Colonic mucosa (tissue), 4 donors: ENCODE measurements around the gene DROSHA. TPM values are rescaled to one million over a fixed set of nuclear protein-coding genes. Genes with fewer than 3 reads are reported as not detected.

Experiments used
- DNase-seq: peaks from one replicate; pipeline ENCODE4 v3.0.0-alpha.2; 2020
- H3K27ac ChIP-seq: fragments of 200-600 bp; one replicate; pipeline ENCODE4 v1.8.0; 2021
- H3K27me3 ChIP-seq: fragments of 200-600 bp; one replicate; pipeline ENCODE4 v1.8.0; 2021
- H3K36me3 ChIP-seq: fragments of 200-600 bp; one replicate; pipeline ENCODE4 v1.8.0; 2021
- H3K4me1 ChIP-seq: fragments of 200-600 bp; one replicate; pipeline ENCODE4 v1.8.0; 2021; ENCODE audit warnings: mild to moderate bottlenecking
- H3K4me3 ChIP-seq: fragments of 200-600 bp; one replicate; pipeline ENCODE4 v1.8.0; 2021
- H3K9ac ChIP-seq, 2 donors: one replicate each; pipeline ENCODE4 v1.7.0; 2013; ENCODE audit warnings: control low read depth in 2 of 2, low read depth in 2 of 2, low read length in 2 of 2
- H3K9me3 ChIP-seq: fragments of 200-600 bp; one replicate; pipeline ENCODE4 v1.8.0; 2021
- CTCF ChIP-seq: fragments of 200-600 bp; IDR thresholded peaks from one replicate; pipeline ENCODE4 v1.8.0; 2022; ENCODE audit warnings: antibody characterized with exemption, mild to moderate bottlenecking
- intact Hi-C: fragments of 100-400 bp; cut with DNase I; formaldehyde crosslinking; loops from one replicate; pipeline ENCODE4 v1.14.1; 2022
- total RNA-seq, 2 donors: library from RNA; stranded (reverse); fragmentation: NEBNext Ultra II Directional in 1 of 2; extraction: Animal tissue kit (Norgen Biotek cat#: 25700) in 1 of 2; gene quantifications; one replicate each; pipeline ENCODE4 v1.2.1, GENCODE V29; 2021
- donor health status: healthy.
- donor health status: DM: no; HTN: no; CAD: no.
- donor health status: DM: no; HTN: no; CAD: no.

DROSHA gene
- total RNA-seq, 2 donors from 2014 or later, result 49.2 to 61.6 TPM

- TF ChIP-seq CTCF, result no peak
- H3K9me3 ChIP-seq, result no peaks in the 10 kb centered on the region
These were observed 54.4 kb downstream of the DROSHA start for GRCh38 chr5:31477516-31477915.

GRCh38 chr5:31476738-31477141 is 55.2 kb downstream of the DROSHA start:
- intact Hi-C loops, result no loop called here
- H3K9ac ChIP-seq, result no peak overlapping the region
- no peak for DNase-seq

More at GRCh38 chr5:31477516-31477915, 54.4 kb downstream of the DROSHA start:
- no peak for DNase-seq
- Histone ChIP-seq H3K4me3 (no peak overlapping the region), H3K4me1 (no peaks in the 10 kb centered on the region), H3K27ac (no peak overlapping the region), H3K36me3 (no peaks in the 10 kb centered on the region), H3K27me3 (no peaks in the 10 kb centered on the region), H3K9ac (no peak overlapping the region)
- intact Hi-C loops, result no loop called here

GRCh38 chr5:31471916-31472315 is 60.0 kb downstream of the DROSHA start:
- DNase-seq, result no peak
- no peak overlapping the region for H3K4me3 ChIP-seq
- no peak overlapping the region for H3K27ac ChIP-seq
- H3K4me1 ChIP-seq, result no peaks in the 10 kb centered on the region
- TF ChIP-seq CTCF, result no peak
- no peaks in the 10 kb centered on the region for H3K9me3 ChIP-seq
- no peak overlapping the region for H3K9ac ChIP-seq
- no peaks in the 10 kb centered on the region for H3K27me3 ChIP-seq
- H3K36me3 ChIP-seq, result no peaks in the 10 kb centered on the region
- intact Hi-C loops, result no loop called here

More at GRCh38 chr5:31476738-31477141, 55.2 kb downstream of the DROSHA start:
- no peak overlapping the region for H3K27ac ChIP-seq
- H3K27me3 ChIP-seq, result no peaks in the 10 kb centered on the region
- no peak for TF ChIP-seq CTCF
- H3K4me1 ChIP-seq, result no peaks in the 10 kb centered on the region
- H3K9me3 ChIP-seq, result no peaks in the 10 kb centered on the region
- no peaks in the 10 kb centered on the region for H3K36me3 ChIP-seq
- H3K4me3 ChIP-seq, result no peak overlapping the region

GRCh38 chr5:31471040-31471439 is 60.9 kb downstream of the DROSHA start:
- H3K4me1 ChIP-seq, result no peaks in the 10 kb centered on the region
- no peaks in the 10 kb centered on the region for H3K27me3 ChIP-seq
- DNase-seq, result no peak
- H3K9ac ChIP-seq, result no peak overlapping the region
- intact Hi-C loops, result no loop called here
- H3K4me3 ChIP-seq, result no peak overlapping the region
- H3K27ac ChIP-seq, result no peak overlapping the region
- no peak for TF ChIP-seq CTCF
- H3K36me3 ChIP-seq, result no peaks in the 10 kb centered on the region
- H3K9me3 ChIP-seq, result no peaks in the 10 kb centered on the region

GRCh38 chr5:31470608-31471007 is 61.3 kb downstream of the DROSHA start:
- H3K4me1 ChIP-seq, result no peaks in the 10 kb centered on the region
- no peaks in the 10 kb centered on the region for H3K9me3 ChIP-seq
- no peak overlapping the region for H3K9ac ChIP-seq
- intact Hi-C loops, result no loop called here
- no peak overlapping the region for H3K27ac ChIP-seq
- no peak for TF ChIP-seq CTCF
- no peaks in the 10 kb centered on the region for H3K36me3 ChIP-seq
- no peak for DNase-seq
- H3K27me3 ChIP-seq, result no peaks in the 10 kb centered on the region
- H3K4me3 ChIP-seq, result no peak overlapping the region

GRCh38 chr5:31469886-31470285 is 62.0 kb downstream of the DROSHA start:
- no peak for DNase-seq
- H3K27me3 ChIP-seq, result no peaks in the 10 kb centered on the region
- intact Hi-C loops, result no loop called here
- no peaks in the 10 kb centered on the region for H3K4me1 ChIP-seq
- H3K36me3 ChIP-seq, result peaks cover 3% of the 10 kb centered on the region
- H3K9me3 ChIP-seq, result no peaks in the 10 kb centered on the region
- no peak for TF ChIP-seq CTCF
- no peak overlapping the region for H3K4me3 ChIP-seq
- no peak overlapping the region for H3K27ac ChIP-seq
- H3K9ac ChIP-seq, result no peak overlapping the region
